GM18870 (cell line): ENCODE measurements around the gene SLC24A4.

Experiments
- ATAC-seq: cut with Tn5 transposase; IDR thresholded peaks from one replicate; pipeline ENCODE4 v1.9.1; 2021; ENCODE audit warnings: moderate library complexity; ENCODE audit not compliant: unreplicated experiment

The SLC24A4 gene

DNA sequence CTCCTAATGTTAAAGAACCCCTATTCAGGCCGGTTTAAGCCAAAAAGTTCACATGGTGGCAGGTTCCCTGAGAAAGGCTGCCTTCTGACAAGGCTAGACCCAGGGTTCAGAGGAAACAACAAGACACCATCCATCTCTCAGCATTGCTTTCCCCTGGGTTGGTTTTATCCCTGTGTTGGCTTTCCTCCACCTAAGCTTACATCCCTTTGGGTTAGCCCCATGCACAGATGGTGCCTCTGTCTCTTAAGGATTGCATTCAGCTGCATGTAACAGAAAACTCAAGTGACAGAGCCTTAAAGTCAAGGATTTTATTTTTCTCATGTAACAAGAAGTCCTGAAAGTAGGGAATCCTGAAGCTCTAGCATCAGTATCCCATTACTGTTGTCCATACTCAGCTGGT lies 147.8 kb downstream of the SLC24A4 start:
- no peak for ATAC-seq

DNA sequence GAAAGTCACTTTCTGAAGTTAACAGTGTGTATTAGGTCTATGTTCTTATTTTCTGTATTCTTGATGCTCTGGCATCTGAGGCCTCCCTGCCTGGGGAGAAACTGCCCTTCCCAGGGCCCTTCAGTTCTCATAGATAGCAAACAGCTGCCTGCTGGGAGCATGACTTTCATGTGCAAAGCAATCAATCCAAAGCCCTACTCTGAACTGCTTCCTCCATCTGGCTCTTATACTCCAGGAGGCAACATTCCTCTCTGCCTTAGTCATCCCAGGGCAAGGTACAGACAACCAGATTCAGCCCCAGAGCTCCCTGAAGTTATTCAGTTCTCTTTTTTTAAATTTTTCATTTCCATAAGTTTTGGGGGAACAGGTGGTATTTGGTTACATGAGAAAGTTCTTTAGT lies 149.0 kb downstream of the SLC24A4 start:
- ATAC-seq, result no peak

DNA sequence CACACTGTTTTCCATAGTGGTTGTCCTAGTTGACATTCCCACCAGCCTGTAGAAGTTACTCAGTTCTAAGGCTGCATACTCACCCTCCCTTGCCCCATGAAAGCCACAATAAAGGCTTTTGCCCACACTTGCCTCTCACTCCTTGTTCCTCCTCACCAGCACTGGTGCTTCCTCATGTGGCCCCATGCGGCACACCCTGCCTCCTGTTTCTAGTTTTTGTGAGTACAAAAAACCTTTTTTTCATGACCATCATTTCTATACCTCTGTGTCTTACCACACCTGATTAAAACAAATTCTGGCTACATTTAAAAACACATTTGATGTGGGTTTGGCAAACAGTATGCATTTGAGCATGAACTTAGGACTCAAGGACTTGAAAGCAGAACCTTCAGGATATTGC lies 149.9 kb downstream of the SLC24A4 start:
- ATAC-seq, result no peak

DNA sequence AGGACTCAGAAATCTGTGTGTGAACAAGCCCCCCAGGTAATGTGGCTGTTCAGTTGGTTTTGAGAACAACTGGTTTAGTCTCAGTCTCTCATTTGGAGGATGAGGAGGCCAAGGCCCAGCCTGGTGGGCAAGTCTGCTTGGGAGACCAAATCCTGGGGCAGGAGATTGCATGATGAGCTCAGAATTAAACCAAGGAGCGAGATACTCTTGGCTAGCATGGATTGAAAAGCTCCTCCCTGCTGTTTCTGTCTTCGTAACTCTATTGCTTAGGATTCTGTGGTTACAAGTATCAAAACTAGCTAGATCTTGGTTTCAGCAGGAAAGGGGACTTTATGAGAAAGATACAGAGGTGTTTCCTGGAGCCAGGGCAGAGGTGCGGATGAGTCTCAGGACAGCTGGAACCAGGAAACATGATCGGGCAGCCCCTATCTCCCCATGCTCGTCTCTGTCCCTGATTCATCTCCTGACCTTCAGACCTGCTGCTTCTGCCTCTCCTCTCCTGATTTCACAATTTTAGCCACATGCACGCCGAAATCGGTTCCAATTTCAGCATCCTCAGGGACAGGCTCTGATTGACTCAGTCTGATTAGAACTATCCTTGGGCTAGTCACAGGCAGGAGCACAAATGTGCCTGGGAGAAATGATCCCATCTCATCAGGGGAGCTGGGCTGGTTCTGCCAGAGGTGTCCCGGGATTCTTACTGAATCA lies 150.4 kb downstream of the SLC24A4 start:
- no peak for ATAC-seq

DNA sequence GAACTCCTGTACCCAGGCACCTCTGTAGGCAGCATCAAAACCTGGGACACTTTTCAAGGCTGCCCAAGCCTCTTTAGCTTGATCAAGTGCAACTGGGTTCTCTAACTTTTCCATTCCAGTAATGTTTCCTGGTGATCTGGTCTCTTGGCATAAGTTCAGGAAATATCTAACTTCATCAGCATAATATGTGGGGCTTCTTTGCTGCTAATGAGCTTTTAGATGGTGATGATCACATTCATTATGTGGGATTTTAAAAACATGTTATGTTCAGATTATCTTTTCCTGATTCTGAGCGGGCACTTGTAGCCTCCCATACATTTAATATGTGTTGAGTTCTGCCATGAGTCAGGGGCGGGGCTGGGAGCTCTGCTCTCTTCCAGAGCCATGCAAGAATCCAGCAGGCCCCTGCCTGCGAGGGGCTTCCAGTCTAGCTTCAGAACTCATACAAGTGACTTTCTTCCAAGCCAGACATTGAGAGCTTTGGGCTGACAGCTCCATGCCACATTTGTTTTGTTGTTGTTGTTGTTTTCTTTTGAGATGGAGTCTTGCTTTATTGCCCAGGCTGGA lies 151.1 kb downstream of the SLC24A4 start:
- ATAC-seq, result no peak

DNA sequence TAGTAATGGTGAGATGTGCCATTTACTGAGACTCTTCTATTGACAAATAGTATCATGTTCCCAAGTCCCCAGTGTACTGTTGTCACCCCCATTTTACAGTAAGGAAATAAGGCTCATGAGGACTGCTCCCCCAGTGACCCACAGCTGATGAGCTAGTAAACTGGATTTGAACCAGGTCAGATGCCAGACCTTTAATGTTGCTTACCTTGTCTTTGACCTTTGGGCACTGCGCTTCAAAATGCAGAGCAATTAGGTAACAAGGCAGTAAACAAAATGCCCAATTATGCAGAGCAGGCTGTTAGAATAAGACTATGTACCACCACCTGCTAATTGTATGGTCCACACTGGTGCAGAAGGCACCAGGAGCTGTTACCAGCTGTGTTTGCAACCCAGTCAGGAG lies 152.1 kb downstream of the SLC24A4 start:
- no peak for ATAC-seq

DNA sequence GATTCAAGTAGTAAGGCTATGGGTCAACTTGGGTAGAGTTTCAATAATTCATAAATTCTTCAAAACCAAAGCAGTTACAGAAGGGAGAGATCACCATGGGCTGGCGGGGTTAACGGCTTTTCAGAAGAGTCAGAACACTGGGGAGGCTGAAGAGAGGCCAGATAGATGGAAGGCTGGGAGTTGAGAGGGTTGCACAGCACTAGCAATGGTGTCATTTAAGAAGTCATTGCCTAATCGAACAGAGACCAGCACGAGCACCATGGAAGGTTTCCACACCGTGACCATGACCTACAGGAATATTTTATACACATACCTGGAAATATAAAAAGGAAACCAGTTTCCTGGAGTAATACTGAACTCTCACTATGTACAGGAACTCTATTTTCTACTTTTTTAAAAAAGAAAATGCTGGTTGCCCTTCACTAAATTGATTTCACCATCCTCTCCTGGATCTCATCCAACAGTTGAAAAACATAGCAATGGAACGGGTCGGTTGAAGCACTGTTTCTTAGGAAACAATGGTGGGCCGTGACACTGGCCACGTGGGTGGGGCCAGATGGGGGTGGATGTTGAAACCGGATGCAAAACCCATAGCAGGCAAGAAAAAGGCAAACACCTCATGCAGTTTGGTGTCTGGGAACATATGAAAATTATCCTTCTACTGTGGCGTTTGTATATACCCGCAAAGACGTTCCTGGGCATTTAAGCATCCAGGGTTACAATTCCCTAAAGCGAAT lies 152.7 kb downstream of the SLC24A4 start:
- no peak for ATAC-seq

DNA sequence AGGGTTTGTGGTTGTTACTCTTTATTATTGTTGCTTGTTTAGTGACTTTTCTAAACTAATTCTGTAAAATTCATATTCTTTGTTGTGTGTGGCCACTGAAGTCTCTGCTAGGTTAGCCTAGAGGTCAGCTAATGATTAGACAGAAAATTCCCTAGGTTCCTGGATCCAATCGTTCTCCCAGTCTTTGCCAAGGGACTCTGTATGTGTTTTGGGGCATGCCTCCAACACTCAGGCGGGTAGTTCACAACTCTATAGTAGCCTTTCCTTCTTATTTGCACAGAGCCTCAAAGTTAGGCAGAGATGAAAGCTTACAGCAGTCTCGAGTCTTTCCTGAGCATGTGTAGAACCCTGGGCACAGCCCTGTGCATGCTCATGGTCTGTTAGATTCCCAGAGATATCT lies 157.9 kb downstream of the SLC24A4 start:
- no peak for ATAC-seq

DNA sequence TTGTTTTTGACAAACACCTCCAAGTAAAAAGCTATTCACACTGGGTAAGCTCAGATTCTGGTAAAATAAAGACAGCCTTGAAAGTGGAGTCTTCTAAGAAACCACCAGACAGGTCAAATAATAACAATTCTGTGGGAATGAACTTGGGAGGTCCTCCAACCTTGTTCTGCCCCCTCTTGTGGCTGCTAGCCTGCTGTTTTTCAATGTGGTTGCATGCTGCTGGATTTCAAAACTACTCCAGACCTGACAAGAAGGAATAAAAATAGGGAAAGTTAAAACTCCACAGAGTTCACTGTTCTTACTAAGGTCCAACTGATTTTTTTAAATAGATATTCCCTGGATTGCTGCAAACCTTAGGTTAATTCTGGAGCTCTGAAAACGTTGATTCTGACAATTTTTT lies 158.4 kb downstream of the SLC24A4 start:
- no peak for ATAC-seq

DNA sequence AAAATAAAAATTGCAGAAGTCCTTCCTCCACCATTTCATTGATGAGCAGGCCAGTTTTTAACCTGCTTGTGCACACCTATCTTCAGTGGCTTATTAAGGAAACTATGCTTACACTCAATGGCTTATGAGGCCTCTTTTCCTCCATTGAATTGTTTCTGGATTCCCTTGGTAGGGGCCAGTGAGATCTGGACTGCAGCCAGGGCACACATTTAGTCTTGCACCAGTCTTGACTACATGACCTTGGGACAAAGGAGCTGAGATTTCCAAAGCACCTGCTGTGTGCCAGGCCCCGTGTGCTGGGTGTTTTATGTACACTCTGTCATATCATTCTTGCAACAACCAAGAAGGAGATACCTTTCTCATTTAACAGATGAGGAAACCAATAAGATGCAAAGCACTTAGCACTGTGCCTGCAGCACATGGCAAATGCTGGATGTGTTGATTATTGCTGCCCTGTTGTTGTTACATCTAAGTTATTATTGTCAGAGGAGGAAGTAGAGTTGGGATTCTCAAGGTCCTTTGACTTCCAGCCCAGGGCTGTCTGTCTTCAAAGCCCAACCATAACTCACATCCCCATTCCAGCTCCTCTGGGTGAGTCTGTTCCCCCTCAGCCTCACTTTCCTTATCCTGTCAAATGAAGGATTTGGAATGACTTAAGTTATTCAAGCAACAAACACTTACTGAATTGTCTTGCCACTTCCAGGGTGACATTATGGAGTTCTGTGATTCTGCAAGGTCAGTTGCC lies 159.0 kb downstream of the SLC24A4 start:
- no peak for ATAC-seq

DNA sequence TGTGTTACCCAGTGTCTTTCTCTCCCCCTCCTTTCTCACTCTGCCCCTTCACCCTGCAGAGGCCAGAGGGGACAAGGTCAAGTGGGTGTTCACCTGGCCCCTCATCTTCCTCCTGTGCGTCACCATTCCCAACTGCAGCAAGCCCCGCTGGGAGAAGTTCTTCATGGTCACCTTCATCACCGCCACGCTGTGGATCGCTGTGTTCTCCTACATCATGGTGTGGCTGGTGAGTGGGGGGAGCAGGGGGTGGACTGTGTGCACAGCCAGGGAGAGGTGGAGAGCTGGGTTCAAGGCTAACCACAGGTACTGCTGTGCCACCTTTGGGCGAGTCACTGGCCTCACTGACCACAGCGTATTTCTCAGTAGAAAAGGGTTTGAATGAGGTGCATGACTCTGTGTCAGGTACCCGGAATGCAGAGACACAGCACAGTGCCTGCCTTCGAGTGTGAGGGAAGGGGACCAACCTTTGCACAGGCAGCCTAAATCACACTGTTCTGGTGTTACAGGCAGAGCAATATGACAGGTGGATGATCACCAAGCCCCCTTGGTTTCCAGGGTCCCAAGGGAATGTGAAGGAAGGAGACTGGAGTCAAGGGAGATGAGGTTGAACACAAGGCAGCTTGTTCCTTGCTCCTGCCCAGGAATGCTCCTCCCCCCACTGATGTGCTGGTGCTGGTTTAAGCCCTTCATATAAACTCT lies 159.8 kb downstream of the SLC24A4 start:
- ATAC-seq, result no peak

DNA sequence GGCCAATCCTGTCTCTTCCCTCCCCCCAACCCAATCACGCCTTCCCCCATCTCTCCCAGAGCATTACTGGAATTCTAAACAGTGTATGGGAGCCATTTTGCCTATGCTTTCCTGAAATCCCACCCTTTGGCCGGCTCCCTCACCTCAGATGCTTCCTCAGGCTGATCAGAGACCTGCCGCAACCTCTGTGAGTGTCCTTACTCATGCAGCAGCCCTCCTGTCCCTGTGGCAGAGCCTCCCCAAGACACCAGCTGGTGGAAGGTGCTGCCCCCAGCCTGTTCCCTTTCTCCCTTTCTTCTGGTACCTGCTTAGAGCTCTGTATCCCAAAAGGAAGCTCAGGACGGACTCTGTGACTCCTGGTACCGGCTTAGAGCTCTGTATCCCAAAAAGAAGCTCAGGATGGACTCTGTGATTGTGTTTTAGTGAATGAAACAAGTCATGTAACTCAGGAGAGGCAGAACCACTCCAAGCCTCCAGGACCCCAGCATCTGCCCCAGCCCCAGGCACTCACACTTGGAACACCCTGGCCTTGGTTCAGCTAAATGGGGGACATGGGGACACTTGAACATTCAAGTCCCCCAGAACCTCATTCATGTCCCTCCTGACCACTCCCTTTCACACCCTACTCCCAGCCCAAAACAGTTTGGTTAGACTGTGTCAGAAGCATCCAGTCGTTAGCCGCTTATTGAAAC lies 161.3 kb downstream of the SLC24A4 start:
- no peak for ATAC-seq

DNA sequence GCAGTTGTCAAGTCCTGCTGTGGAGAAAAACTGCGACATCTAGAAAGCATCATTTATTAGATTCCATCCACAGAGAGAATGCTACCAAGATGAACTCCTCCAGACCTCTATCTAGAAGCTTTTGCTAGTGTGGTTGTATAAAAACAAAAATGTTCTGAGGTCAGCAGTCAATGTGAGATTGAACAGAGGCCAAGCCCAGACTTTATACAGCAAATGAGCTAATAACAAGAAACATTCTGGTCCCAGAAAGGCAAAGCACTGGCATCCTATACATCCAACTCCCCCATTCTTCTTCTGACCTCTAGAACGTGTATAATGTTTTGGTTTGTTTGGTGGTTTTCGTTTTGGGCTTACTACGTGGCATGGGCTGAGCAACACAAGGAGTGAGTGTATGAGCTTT lies 163.9 kb downstream of the SLC24A4 start:
- ATAC-seq, result no peak

DNA sequence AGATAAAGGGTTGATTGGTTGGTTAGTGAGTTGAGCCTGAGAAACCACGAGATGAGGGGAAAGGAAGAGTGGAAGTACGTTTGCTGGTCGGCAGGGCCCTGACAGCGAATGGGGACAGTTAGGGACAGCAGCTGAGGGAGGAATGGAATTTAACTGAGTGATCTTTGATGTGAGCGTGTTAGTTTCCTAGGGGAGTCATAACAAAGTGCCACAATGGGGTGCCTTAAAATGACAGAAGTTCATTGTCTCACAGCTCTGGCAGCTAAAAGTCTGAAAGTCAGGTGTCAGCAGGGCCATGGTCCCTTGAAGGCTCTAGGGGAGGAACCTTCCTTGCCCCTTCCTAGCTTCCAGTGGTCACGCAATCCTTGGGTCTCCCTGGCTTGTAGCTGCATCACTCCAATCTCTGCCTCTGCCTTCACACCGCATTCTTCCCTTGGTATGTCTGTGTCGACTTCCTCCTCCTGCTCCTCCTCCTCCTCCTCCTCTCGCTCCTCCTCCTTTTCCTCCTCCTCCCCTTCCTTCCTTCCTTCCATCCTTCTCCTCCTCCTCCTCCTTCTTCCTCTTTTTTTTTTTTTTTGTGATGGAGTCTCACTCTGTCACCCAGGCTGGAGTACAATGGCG lies 164.7 kb downstream of the SLC24A4 start:
- no peak for ATAC-seq

DNA sequence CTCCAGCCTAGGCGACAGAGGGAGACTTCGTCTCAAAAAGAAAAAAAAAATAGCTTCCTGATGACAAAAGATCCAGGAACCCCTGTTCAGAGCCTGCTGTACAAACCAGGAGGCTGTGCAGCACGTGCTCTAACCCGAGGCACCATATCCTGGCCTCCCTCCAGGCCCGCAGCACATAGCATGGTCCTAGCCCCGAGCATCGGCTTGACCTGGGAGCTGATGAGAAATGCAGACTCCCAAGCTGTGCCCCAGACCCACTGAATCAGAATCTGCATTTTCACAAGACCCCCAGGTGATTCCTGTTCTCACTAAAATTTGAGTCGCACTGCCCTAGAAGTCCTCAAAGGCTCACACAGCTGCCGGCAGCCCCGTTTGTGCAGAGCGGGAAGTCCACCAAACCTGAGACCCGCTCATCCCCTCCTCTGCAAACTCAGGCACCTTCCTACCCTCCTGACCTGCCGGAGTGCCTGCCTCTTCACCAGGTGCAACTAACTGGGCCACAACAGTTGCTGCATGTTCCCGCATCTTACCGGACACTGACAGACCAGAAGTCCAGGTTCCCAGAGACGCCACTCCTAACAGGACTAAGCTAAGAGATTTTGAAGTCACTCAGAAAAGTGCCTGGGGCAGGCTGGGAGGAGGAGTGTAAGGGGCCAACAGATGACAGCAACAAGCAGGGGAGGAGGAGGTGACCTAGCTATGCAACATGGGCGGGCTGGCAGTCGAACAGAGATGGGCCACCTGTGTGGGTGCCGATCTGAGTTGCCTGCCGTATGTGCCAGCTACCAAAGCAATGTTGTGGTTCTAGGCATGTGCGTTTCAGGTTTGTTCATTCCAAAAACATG lies 166.7 kb downstream of the SLC24A4 start:
- no peak for ATAC-seq

DNA sequence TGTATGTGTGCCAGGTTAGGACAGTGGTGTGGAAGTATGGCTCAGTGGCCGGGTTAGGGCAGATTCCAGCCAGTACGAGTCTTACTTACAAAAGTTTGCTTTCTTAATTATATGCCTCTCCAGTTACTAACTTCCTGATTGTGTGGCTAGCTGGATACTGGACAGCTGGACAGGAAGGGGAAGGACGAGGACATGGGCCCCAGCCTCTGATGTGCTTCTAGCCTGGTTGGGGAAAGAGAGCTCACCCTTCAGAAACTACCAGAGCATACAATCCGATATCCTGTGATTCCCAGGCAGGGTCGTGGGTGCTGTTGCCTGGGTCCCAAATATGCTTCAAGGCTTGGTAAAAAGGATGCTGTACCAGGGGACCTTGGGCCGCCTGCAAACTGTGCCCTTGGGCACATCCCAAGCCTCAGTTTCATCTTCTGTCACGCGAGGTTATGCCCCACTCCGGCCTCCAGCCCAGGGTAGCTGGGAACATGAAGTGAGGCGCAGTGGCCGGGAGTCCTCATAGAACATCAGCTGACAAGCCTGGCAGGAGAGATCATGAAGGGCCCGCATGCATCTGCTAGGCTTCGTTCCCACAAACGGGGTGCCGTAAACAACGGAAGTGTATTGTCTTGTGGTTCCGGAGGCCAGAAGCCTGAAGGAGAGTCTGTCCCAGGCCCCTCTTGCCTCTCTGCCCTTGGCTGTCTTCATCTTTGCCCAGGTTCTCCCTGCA lies 167.4 kb downstream of the SLC24A4 start:
- ATAC-seq, result no peak

DNA sequence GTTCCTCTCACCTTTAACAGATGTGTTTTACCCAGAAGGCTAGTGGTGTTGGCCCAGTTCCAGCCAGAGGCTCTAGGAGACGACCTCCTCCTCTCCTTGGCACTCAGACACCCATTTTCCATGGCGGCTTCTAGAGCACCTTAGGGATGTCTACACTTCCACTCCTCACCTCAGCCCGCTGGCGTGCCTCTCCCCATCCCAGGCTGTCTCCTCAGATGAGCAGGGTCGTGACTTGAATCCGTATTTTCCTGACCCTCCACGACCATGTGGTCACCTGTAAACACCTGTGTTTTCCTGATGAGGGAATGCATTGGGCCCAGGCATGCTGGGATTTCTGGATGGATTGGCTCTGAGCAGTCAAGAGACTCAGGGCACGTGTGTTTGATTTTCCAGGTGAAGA lies 168.8 kb downstream of the SLC24A4 start:
- no peak for ATAC-seq

DNA sequence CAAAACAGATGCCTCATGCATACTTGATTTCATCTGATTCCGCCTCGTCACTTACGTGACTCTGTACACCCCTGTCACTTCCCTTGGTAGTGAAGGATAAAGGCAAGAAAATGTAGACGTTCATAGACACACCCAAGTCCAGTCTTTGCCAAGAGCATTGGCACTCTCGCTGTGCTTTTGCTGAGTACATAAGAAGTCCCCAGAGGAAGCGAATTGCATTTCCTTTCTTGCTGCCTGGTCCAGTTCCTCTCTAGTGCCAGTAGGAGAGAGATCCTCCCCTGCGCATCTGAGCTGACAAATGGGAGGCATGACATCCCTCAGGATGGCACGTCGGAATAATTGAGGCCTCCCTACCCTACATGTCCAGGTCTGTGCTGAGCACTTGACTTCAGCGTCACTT lies 169.3 kb downstream of the SLC24A4 start:
- no peak for ATAC-seq

DNA sequence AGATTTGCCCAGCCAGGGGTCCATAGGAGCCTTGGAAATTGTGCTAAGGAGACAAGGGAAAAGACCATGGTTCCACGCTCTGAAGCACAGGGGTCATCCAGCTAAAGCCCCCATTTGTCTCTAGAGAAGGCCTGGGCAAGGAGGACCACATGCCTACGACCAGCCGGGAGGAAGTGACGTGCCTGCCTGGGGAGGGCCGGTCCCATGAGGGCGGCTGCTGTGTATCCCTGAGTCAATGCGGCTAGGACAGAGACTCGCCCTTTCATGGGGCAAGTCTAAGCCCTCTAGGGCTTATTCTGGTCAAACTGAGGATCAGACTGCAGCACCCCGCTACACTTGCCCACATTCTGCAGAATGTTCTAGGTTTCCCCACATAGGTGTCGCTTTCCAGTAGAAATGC lies 170.1 kb downstream of the SLC24A4 start:
- ATAC-seq, result no peak
